ENCODE measurements around the gene SRPRA. TPM values are rescaled to one million over a fixed set of nuclear protein-coding genes. Genes with fewer than 3 reads are reported as not detected.

Gene SRPRA
- total RNA-seq, 1 donor from 2014 or later = 40.0 TPM

DNA sequence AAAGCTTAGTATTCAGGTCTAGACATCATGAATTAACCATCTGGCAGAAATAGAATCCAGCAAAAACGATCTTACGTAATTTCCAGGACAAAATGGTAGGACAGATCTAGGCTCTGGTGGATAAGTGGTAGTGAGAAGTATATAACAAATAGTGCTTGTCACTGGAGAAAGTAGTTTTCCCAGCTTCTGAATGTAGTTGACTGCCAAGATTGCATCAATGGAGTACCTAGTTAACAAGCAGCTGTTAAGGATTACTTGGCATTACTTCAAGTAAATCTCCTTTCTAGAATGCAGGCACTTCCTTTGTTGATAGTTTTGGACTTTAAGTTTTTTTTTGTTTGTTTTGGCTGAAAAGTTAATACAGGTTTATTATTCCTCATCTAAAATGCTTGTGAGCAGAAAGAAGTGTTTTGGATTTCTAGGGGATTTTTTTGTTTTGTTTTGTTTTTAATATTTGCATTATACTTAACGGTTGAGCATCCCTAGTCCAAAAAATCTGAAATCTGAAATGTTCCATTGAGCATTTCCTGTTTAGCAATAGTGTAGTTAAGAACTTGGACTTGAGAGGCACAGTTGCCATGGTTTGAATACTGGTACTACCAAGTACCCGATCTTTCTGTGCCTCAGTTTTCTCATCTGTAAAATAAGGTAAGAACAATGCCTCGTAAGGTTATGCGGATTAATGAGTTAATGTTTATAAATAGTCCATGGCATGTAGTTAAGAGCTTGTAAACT, 36.8 kb downstream of the SRPRA start:
- H3K4me3 Mint-ChIP-seq = no peak overlapping the region
- Histone ChIP-seq H3K9me3 (ENCODE audit: low read depth) (no peaks in the 10 kb centered on the region), H3K27me3 (no peaks in the 10 kb centered on the region), H3K27ac (no peak overlapping the region), H4K20me1 (ENCODE audit: low read depth) (peaks cover 7% of the 10 kb centered on the region), H2AFZ (replicated peaks) (no peak overlapping the region), H3K4me3 (no peak overlapping the region), H3K4me1 (no peaks in the 10 kb centered on the region), H3K4me2 (no peak overlapping the region), H3F3A (ENCODE audit: low read depth) (no peaks in the 10 kb centered on the region), H3K79me2 (ENCODE audit: low read depth) (peaks cover 41% of the 10 kb centered on the region), H3K36me3 (no peaks in the 10 kb centered on the region), H3K9ac (no peak overlapping the region)
- H3K27ac Mint-ChIP-seq = no peak overlapping the region
- no peaks in the 10 kb centered on the region for H3K4me1 Mint-ChIP-seq
- no peaks in the 10 kb centered on the region for H3K9me3 Mint-ChIP-seq
- TF ChIP-seq, protein P1, sequence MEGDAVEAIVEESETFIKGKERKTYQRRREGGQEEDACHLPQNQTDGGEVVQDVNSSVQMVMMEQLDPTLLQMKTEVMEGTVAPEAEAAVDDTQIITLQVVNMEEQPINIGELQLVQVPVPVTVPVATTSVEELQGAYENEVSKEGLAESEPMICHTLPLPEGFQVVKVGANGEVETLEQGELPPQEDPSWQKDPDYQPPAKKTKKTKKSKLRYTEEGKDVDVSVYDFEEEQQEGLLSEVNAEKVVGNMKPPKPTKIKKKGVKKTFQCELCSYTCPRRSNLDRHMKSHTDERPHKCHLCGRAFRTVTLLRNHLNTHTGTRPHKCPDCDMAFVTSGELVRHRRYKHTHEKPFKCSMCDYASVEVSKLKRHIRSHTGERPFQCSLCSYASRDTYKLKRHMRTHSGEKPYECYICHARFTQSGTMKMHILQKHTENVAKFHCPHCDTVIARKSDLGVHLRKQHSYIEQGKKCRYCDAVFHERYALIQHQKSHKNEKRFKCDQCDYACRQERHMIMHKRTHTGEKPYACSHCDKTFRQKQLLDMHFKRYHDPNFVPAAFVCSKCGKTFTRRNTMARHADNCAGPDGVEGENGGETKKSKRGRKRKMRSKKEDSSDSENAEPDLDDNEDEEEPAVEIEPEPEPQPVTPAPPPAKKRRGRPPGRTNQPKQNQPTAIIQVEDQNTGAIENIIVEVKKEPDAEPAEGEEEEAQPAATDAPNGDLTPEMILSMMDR (IDR thresholded peaks at IDR 0.05) = no peak
- TF ChIP-seq EZH2phosphoT487 (IDR thresholded peaks at IDR 0.05) = no peak
- no peak for TF ChIP-seq EZH2 (IDR thresholded peaks at IDR 0.05)
- no peak for DNase-seq (ENCODE audit: low spot score)
- peaks cover 9% of the 10 kb centered on the region for H3K36me3 Mint-ChIP-seq
- H3K27me3 Mint-ChIP-seq (ENCODE audit: insufficient read depth, low read depth) = peaks cover 2% of the 10 kb centered on the region

DNA sequence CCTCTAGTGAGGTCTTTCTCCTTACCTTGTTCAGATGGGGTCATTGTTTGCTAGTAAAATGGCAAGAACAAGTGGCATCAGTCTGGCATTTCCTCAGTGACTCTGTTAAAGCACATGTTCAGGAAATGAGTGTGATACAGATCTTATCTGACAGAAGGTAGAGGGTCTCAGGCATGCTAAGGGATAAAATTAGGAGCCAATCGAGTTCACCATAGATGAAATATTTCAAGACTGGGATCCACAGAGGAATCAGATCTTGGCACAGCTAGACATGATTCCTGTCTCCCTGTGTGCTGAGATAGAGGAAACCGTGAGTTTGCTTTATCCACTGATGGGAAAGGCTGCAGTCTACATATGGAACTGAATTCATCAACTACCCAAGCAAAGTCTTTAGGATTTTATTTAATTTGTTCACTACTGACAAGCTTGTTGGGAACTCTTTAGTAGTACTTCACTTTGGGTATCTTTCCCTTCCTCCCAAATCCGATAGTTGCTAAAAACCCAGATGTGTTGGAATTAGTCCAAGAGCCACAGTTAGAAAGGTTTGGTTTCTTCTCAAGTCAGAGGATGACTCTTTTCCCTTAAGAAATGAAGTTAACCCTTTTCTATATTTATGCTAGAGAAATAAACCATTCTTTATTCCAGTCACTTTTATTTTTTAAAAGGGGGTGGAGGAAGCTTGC, 38.7 kb downstream of the SRPRA start:
- no peak overlapping the region for H3K9ac ChIP-seq
- no peaks in the 10 kb centered on the region for H3K36me3 ChIP-seq
- DNase-seq (ENCODE audit: low spot score) = no peak
- Mint-ChIP-seq H3K4me1 (no peaks in the 10 kb centered on the region), H3K4me3 (no peak overlapping the region), H3K27me3 (ENCODE audit: insufficient read depth, low read depth) (peaks cover 2% of the 10 kb centered on the region), H3K36me3 (peaks cover 9% of the 10 kb centered on the region), H3K9me3 (peaks cover 9% of the 10 kb centered on the region), H3K27ac (no peak overlapping the region)
- TF ChIP-seq EZH2phosphoT487 (IDR thresholded peaks at IDR 0.05) = no peak
- TF ChIP-seq EZH2 (IDR thresholded peaks at IDR 0.05) = no peak
- TF ChIP-seq, protein P1 (IDR thresholded peaks at IDR 0.05) = no peak
- no peak overlapping the region for H3K27ac ChIP-seq
- no peaks in the 10 kb centered on the region for H3K27me3 ChIP-seq
- no peaks in the 10 kb centered on the region for H3K9me3 ChIP-seq (ENCODE audit: low read depth)
- H3K79me2 ChIP-seq (ENCODE audit: low read depth) = peaks cover 56% of the 10 kb centered on the region
- H3K4me1 ChIP-seq = no peaks in the 10 kb centered on the region
- peaks cover 7% of the 10 kb centered on the region for H4K20me1 ChIP-seq (ENCODE audit: low read depth)
- no peak overlapping the region for H3K4me3 ChIP-seq
- H2AFZ ChIP-seq (replicated peaks) = no peak overlapping the region
- no peaks in the 10 kb centered on the region for H3F3A ChIP-seq (ENCODE audit: low read depth)
- no peak overlapping the region for H3K4me2 ChIP-seq

DNA sequence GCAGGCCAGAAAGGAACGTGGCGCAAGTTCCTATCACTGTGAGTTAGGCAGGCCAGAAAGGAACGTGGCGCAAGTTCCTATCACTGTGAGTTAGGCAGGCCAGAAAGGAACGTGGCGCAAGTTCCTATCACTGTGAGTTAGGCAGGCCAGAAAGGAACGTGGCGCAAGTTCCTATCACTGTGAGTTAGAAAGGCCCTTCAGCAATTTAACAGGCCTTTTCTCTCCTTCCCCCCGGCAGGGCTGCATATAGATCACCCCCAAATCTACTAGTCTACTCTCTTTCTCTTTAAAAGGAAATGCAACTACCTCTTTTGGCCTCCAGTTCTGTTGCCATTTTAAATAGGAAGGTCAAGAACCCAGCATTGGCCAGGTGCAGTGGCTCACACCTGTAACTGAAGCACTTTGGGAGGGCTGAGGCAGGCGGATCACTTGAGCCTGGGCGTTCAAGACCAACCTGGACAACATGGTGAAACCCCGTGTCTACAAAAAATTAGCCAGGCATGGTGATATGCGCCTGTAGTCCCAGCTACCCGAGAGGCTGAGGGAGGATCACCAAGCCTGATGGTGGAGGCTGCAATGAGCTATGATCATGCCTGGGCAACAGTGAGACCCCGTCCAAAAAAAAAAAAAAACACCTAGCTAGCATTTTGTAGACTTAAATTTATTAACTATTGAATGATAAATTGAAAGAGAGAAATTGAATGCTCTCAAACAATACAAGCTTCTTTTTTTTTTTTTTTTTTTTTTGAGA, 42.2 kb downstream of the SRPRA start:
- DNase-seq (ENCODE audit: low spot score) = no peak
- Histone ChIP-seq H3K4me3 (no peak overlapping the region), H3K27ac (no peak overlapping the region), H3K27me3 (no peaks in the 10 kb centered on the region), H3K9ac (no peak overlapping the region), H2AFZ (replicated peaks) (no peak overlapping the region), H3K4me2 (no peak overlapping the region), H3K79me2 (ENCODE audit: low read depth) (peaks cover 79% of the 10 kb centered on the region), H3K36me3 (no peaks in the 10 kb centered on the region), H3K4me1 (no peaks in the 10 kb centered on the region), H3K9me3 (ENCODE audit: low read depth) (no peaks in the 10 kb centered on the region), H4K20me1 (ENCODE audit: low read depth) (peaks cover under 1% of the 10 kb centered on the region), H3F3A (ENCODE audit: low read depth) (no peaks in the 10 kb centered on the region)
- H3K27ac Mint-ChIP-seq = no peak overlapping the region
- H3K4me1 Mint-ChIP-seq = no peaks in the 10 kb centered on the region
- no peak overlapping the region for H3K4me3 Mint-ChIP-seq
- peaks cover 16% of the 10 kb centered on the region for H3K9me3 Mint-ChIP-seq
- peaks cover 9% of the 10 kb centered on the region for H3K36me3 Mint-ChIP-seq
- no peak for TF ChIP-seq EZH2phosphoT487 (IDR thresholded peaks at IDR 0.05)
- TF ChIP-seq EZH2 (IDR thresholded peaks at IDR 0.05) = no peak
- TF ChIP-seq, protein P1 (IDR thresholded peaks at IDR 0.05) = no peak
- H3K27me3 Mint-ChIP-seq (ENCODE audit: insufficient read depth, low read depth) = peaks cover 2% of the 10 kb centered on the region

Measured in neural progenitor cell (in vitro differentiated cells).